ENCODE data around the gene MEDAG.

Gene MEDAG

GRCh38 chr13:30971575-30971974 lies 65.5 kb downstream of the MEDAG start:
- DNase-seq (ENCODE audit: low read depth): peak; percentile 21
- no peak overlapping the region for H3K4me3 ChIP-seq (ENCODE audit: low read length)
- TF ChIP-seq, protein P1, sequence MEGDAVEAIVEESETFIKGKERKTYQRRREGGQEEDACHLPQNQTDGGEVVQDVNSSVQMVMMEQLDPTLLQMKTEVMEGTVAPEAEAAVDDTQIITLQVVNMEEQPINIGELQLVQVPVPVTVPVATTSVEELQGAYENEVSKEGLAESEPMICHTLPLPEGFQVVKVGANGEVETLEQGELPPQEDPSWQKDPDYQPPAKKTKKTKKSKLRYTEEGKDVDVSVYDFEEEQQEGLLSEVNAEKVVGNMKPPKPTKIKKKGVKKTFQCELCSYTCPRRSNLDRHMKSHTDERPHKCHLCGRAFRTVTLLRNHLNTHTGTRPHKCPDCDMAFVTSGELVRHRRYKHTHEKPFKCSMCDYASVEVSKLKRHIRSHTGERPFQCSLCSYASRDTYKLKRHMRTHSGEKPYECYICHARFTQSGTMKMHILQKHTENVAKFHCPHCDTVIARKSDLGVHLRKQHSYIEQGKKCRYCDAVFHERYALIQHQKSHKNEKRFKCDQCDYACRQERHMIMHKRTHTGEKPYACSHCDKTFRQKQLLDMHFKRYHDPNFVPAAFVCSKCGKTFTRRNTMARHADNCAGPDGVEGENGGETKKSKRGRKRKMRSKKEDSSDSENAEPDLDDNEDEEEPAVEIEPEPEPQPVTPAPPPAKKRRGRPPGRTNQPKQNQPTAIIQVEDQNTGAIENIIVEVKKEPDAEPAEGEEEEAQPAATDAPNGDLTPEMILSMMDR (conservative IDR thresholded peaks at IDR 0.05; ENCODE audit: low read length): no peak

- no peak overlapping the region for H3K4me3 ChIP-seq (ENCODE audit: low read length)
- TF ChIP-seq, protein P1 (conservative IDR thresholded peaks at IDR 0.05; ENCODE audit: low read length): no peak
- peak; percentile 94 for DNase-seq (ENCODE audit: low read depth)
Measured at GRCh38 chr13:30972888-30973377, 66.9 kb downstream of the MEDAG start.

GRCh38 chr13:30974350-30974749 lies 68.3 kb downstream of the MEDAG start:
- no peak overlapping the region for H3K4me3 ChIP-seq (ENCODE audit: low read length)
- DNase-seq (ENCODE audit: low read depth): no peak
- TF ChIP-seq, protein P1 (conservative IDR thresholded peaks at IDR 0.05; ENCODE audit: low read length): no peak
